GM19395 (cell line): ENCODE results near the gene TULP3.
"Not testable (repeated sequence)": the region's sequence is repeated elsewhere in the genome, so short reads cannot be mapped to it uniquely, and the experiment has no call there.

ENCODE experiments used
- ATAC-seq: cut with Tn5 transposase; IDR thresholded peaks from one replicate; pipeline ENCODE4 v1.9.1; 2021; ENCODE audit warnings: mild to moderate bottlenecking, moderate library complexity; ENCODE audit not compliant: unreplicated experiment

Gene TULP3, protein sequence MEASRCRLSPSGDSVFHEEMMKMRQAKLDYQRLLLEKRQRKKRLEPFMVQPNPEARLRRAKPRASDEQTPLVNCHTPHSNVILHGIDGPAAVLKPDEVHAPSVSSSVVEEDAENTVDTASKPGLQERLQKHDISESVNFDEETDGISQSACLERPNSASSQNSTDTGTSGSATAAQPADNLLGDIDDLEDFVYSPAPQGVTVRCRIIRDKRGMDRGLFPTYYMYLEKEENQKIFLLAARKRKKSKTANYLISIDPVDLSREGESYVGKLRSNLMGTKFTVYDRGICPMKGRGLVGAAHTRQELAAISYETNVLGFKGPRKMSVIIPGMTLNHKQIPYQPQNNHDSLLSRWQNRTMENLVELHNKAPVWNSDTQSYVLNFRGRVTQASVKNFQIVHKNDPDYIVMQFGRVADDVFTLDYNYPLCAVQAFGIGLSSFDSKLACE

DNA sequence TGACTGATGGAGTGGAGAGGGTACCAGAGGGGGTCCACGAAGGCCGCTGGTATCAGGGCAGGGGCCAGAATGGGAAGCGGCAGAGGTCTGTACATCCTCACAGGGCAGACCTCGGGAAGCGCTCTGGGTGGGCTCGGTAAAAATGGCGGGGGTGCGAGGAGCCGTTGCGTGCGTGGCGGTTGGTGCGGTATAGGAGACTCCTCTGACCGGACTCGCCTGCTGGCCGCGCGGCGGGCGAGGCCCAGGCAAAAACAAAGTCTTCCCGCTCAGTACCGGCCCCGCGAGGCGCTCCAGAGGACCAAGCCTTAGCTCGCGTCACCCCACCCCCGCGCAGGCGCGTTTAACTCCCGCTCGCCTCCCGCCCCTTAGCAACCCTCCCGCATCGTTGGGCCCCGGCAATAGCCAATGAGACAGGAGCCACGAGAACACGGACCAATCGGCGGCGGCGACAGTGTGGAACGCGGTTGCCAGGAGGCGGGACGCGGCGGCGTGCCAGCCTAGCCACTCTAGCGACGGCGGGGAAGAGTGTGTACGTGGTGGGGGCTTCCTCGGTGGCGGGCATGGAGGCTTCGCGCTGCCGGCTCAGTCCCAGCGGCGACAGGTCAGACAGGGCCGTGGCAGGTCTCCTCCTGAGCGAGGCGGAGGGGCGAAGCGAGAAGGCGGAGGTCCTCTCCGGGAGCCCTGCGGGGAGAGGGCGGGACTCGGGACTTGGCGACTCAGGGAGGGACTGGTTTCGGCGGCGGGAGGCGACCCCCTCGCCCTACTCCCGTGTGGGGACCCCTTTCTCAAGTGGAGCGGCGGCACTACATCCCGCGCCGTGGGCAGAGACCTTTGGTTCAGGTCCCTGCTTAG, at the start of gene TULP3:
TSS of gene TULP3 (plus strand) at position 504 of the 852 bp plus-strand sequence. CDS start at position 561, 57 bp downstream.
- peak; percentile 96 for ATAC-seq

DNA sequence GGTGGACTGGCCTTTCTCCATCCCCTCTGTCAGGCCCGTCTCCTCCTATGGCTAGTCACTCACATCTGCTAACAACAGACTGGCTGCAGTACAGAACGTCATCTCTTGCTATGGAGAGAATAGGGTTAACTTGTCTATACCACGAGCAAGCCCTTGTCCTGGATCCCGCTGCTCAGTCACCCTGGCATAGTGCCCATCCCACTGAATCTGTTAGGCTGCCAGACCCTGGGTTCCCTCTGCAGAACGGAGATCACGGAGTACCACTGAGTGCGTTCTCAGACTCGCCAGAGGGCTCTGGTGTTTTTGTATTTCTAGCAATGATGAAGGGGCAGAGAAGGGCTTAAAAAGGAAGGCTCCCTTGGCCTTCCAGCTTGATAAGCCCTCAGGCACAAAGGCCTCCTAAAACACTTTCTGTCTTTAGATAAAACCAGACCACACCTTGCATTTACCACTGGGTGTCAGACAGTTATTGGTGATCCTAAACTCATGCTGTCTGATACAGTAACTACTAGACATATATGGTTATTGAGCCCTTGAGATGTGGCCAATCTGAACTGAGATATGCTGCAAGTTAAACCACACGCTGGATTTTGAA, 49.5 kb upstream of the TULP3 start:
- ATAC-seq = no peak

DNA sequence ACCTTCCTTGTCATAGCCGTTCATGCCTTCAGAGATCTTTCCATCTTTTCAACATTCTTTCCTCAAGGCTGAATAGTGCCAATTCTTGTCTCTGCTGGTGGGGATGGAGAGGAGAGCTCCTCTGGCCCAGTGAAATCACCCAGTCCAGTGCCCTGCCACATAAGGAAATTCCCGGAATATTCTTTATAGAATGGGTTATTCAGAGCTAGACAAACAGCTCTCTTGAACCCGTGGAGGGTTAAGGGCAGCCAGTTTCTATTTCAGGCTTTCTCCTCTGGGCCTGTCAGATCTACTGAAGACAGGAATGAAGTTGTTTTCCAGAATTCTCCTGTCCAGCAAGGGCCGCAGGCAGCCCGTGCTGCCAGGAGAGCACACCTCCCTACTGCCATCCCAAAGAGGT, 47.7 kb upstream of the TULP3 start:
- no peak for ATAC-seq

DNA sequence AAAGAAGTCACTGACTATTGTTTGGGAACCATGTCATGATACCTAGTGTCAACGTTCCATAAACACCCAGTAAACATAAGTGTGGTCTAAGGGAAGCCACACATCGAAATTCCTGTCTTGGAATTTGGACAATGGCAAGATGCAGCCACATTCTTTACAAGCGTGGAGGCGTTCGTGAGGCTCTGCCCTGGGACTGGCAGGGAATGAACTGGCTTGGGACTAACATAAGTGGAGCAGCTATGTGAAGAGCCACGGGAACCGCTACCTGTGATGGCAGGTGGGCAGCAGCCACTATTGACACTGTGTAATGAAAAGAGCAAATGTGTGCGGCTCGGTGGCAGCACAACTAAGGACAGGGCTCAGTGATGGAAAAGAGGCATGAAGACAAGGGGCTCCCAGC, 45.9 kb upstream of the TULP3 start:
- no peak for ATAC-seq

DNA sequence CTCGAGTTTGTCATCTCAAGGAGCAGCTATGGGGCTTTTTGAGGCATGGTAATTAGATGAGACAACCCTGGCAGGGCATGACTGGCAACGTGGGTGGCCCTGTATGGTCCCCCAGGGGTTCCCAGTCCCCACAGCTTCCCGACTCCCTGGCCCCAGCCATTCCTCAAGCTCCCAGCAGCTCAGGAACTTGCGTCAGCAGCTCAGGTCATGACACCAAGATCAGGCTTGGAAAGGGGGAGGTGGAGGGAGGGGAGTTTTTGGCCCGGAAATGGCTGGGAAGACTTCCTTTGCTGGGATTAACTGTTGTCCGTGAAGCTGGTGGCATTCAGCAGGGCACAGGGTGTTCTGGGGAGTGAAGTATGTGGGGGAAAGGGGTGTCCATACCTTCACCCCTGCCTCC, 45.4 kb upstream of the TULP3 start:
- no peak for ATAC-seq

DNA sequence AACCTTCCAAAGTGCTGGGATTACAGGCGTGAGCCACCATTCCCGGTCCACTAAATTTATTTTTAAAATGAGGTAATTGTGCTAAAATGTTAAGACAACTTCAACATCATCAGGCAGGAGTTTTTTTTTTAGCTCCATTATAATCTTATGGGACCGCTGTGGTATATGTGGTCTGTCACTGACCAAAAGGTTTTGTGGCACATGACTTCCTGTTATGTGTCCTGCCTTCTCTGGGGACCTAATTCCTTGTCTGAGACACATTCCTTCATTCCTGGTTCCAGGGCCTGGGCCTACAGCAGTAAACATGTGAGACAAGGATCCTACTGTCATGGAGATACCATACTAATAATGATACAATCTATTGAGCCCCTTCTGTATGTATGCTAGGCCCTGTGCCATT, 38.8 kb upstream of the TULP3 start:
- ATAC-seq = no peak

DNA sequence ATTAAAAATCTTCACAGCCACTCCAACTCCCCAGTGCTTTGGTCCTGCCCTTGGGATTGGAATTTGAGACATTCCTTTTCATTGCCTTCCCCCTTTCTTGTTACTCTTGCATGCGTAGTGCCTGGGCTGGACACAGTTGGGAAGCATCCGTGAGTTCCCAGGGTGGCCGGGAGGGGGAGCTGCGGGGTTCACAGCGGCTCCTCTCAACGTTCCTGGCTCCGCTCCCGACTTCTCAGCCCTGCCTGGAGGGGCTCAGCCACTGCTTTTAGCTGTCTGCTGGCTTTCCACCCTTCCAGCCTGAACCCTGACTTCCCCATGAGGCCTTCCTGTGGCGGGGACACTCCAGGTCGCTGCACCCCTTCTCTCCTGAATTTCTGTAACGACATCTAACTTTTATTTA, 37.1 kb upstream of the TULP3 start:
- ATAC-seq = no peak

DNA sequence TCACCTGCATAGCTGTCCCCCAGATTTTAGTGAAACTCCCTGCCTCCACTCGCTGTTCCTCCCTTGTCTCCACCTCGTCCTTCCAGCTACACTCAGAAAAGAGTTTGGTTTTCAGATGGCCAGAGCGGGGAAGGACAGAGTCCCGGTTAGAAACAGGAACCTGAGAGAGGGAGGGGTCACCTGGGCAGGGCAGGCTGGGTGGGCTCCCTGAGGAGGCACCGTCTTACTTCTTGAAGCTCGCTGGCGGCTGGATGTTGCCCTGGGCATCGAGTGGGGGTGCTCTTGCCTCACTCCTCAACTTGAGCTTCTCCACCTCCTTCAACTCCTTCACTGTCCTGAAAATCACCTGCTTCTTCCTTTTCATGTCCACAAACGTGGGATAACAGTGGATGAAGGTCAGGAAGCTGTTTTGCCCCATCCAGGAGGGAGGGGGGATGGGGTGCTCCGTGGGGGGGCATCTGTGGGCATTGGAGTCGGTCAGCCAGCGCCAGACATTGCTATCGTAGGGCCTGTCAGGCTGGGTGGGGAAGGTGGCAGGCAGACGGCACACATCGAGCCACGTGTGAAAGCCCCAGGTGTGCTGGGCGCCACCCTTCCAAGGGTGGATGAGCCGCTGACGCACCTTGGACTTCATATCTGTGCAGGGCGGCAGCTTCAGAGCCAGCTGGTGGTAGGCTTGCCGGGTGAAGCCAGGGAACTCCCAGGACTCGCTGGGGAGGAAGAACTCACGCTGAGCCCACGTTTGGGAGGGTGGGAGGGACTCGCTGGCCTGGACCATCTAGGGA, 35.8 kb upstream of the TULP3 start:
- ATAC-seq = no peak

DNA sequence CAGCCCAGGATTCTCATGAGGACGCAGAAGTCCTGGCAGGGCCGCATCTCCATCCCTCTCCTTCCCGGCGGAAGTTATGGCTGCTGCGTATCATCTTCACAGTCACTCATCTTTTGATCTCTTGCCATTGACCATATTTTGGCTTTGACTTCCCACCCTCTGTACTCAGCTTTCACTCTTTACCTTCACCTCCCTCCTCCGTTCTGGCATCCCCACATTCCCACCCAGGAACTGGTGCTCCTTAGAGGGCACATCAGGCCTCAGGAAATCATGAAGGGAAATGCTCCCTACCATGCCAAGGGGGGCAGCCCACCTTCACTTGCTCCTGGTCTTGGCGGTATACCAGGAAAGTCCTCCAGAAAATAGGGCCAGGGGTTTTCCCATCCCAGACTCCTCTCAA, 35.1 kb upstream of the TULP3 start:
- ATAC-seq = no peak

DNA sequence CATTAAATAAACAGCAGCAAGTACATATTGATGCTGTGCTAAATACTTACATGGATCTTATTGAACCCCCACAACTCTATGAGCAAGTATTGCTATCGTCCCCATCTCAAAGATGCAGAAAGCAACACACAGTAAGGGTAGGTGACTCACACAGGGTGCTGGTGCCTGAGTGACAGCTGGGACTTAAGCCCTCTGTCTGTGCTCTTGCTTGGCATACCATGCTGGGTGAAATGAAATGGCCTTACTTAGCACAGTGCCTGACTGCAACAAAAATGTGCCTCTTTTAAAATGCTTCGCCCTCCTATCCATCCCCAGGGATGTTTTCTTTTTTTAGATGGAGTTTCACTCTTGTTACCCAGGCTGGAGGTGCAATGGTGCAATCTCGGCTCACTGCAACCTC, 34.6 kb upstream of the TULP3 start:
- no peak for ATAC-seq

DNA sequence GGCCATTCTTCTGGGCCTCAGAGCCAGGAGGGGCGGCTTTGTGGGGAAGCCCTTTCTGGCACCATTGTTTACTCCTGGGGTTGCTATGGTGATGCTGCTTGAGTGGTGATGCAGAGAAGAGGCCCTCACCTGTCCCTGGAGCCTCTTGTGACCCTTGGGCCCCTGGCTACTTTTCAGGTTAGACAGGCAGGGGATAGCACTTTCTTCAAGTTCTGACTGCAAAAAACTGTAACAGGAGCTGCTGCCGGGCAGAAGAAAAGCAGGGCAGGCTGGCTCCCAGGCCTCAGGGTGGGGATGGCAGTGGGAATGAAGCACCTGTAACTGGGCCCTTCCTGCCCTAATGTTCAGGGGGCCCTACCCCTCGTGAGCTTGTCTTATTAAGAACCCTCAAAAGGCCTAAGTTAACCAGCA, 33.7 kb upstream of the TULP3 start, which contains the start of gene TEX52:
TSS of gene TEX52 (minus strand) at position 19 of the 411 bp plus-strand sequence. CDS start at position 6, 13 bp downstream.
- ATAC-seq = no peak

DNA sequence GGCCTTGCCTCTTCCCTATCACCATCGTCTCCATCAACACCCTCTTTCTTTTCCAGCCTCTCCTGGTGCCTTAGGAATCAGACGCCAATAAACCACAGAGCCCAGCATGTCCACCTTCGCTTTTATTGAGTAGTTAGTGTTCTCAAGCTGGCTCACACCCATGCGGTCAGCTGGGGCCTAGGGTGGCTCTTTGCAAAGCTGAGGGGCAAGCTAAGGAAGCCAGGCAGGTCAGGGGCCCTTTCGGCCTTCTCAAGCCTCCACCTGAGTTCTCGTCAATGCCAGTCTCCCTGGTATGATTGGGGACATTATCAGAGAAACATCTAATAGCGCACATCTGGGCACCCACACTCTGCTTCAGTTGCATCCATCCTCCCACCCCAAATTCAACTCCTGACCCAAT, 33.1 kb upstream of the TULP3 start:
- ATAC-seq = no peak

DNA sequence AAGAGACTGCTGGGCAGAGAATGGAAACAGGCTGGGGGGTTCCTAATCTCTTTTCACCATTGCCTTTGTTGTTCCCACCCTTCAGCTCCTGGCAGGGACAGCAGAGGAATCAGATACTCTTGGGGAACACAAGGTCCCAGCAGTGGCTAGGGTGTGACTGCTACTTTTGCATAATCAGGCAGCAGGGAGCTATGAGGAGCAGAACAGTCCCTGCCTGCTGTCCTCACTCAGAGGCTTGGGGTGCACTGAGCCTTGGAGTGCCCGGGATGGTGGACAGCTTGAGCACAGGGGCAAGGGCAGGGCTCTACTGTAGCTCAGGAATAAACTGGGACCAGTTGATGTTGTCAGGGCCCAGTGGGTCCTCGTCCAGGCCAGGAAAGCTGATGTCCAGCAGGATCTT, 32.4 kb upstream of the TULP3 start:
- no peak for ATAC-seq

DNA sequence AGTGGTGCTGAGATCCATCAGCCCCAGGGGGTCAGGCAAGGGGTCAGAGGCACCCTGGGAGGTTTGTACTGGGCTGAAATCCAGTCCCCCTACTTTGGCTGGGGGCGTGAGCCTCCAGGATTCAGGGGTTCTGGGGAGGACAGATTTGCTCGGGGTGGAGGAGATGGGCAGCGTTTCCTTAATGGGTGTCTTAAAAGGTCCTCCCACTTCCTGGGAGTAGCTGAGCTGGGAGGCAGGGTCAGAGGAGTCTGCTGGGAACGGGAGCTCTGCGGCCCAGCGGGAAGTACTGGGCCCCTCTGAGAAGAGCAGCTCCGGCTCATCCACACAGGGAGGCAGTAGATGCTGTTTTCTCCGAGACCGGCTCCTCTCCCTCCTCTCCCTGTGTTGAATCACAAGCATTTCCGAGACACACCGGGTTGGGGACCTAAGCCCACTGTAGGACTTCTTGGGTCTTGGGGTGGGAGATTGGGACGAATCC, 31.7 kb upstream of the TULP3 start:
- ATAC-seq = no peak

DNA sequence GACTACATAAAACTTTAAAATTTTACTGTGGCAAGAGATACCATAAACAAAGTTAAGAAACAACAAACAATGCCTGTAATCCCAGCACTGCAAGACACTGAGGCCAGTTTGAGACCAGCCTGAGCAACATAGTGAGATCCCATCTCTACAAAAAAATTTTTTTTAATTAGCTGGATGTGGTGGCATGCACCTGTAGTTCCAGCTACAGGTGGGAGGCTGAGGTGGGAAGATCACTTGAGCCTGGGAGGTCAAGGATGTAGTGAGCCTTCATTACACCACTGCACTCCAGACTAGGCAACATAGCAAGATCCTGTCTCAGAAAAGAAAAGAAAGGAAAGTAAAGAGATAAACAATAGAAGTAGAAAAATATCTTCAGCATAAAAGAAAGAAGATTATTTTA, 30.5 kb upstream of the TULP3 start:
- no peak for ATAC-seq

DNA sequence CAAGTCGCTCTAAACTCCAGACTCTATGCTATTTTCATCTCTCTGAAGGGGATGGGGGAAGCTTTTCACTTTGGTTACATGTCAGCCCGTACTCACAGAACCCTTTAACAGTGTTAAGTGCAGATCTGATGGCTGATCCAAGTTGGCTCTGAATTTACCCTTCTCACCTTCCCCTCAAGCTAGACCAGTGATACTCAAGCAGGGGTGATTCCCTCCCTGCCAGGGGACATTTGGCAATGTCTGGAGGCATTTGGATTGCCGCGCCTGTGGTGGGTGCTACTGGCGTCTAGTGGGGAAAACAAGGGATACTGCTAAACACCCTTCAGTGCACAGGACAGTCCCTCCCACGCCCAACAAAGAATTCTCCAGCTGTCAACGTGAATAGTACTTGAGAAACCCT, 27.8 kb upstream of the TULP3 start:
- ATAC-seq = no peak

DNA sequence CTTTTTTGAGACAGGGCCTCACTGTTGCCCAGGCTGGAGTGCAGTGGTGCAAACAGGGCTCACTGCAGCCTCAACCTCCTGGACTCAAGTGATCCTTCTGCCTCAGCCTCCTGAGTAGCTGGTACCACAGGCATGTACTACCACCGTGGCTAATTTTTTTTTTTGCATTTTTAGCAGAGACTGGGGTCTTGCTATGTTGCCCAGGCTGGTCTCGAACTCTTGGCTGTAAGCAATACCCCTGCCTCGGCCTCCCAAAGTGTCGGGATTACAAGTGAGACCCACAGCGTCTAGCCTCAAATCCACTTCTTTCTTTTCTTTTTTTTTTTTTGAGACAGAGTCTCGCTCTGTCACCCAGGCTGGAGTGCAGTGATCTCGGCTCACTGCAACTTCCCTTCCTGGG, 27.3 kb upstream of the TULP3 start:
- not testable (repeated sequence) for ATAC-seq

DNA sequence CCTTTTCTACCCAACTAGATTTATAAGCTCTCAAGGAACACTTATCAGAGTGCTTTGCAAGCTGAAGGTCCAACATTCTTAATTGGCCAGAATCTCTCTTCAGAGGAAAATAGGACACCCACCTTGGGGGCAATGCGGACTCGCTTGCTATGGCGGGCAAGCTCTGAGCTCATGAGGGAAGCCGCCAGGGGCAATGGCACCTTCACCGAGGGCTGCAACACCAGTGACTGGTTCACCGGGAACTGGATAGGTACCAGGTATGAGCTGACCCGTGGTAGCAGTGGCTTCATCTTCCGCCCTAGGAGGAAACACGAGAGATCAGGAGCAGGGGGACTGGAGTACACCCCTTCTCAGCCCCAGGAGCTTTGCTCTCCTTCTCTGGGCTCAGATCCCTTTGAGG, 26.5 kb upstream of the TULP3 start:
- ATAC-seq = no peak

DNA sequence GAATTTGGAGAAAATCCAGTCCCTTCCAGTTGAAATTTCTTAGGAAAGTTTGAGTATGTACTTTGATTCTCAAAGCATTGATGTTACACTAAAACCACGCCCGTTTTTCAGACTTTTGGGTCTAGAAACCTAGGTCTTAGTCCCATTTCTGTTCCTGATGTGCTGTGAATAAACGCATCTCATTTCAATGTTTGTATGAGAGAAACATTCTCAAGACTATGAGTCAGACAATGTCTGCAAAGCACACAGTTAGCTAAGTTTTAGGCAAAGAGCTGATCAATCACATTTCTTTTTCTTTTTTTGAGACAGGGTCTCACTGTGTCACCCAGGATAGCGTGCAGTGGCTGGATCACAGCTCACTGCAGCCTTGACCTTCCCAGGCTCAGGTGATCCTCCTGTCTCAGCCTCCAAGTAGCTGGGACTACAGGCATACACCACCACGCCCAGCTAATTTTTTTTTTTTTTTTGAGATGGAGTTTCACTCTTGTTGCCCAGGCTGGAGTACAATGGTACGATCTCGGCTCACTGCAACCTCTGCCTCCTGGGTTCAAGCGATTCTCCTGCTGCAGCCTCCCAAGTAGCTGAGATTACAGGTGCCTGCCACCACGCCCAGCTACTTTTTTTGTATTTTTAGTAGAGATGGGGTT, 21.6 kb upstream of the TULP3 start:
- not testable (repeated sequence) for ATAC-seq

DNA sequence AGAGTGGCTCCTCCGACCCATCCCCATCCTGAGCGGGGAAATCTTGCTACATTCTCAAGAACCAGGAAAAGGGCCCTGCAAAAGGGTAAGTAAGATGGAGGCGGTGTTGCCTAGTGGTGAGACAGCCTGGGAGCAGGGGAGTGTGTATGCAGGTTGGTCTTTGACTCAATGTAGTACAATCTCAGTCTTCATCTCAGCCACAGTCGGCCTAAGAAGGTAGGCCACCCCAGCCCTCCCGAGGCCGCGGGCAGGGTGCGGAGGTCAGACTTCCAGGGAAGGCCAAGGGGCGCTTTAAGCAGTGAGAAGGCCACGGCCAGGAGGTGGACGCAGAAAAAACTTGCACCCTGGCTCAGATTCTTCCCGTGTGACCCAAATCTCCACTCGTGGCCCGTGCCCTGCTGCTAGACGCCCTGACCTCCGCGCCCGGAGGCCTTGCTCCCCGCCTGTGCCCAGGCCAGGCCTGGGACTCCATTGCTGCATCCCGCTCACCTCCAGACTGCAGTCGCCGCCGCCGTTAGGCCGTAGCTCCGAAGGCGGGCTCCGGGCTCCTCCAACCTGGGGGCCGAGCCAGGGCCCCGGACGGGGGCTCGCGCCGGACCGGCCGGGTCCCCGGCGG, 14.2 kb upstream of the TULP3 start:
- peak; percentile 48 for ATAC-seq
